Prostate gland (tissue), 2 donors: ENCODE data around the gene SHC3. TPM values are rescaled to one million over a fixed set of nuclear protein-coding genes. Genes with fewer than 3 reads are reported as not detected.

Experiments
- DNase-seq: peaks from one replicate; pipeline ENCODE4 v3.0.0-alpha.2; 2019; ENCODE audit warnings: low spot score
- H3K27ac ChIP-seq, 2 donors: fragments of 200-600 bp; sonication (generic); 2 replicates each; pipeline ENCODE4 v1.5.1; 2017 to 2019
- H3K27me3 ChIP-seq: fragments of 200-600 bp; sonication (generic); replicated peaks from 2 replicates; pipeline ENCODE4 v1.5.1; 2019; ENCODE audit not compliant: insufficient read depth
- H3K36me3 ChIP-seq, 2 donors: fragments of 200-600 bp; sonication (generic); 1 replicate in 1 of 2; 2 replicates in 1 of 2; pipeline versions ENCODE4 v1.5.1 to v1.8.1; 2017 to 2019
- H3K4me1 ChIP-seq: fragments of 200-600 bp; sonication (generic); replicated peaks from 2 replicates; pipeline ENCODE4 v1.5.1; 2019
- H3K4me3 ChIP-seq, 2 donors: fragments of 200-600 bp; sonication (generic); 2 replicates each; pipeline ENCODE4 v1.5.1; 2017 to 2019
- H3K9me3 ChIP-seq: fragments of 200-600 bp; sonication (generic); 2 replicates; pipeline ENCODE4 v1.5.1; 2017
- CTCF ChIP-seq, 4 experiments: fragments of 200-600 bp in 2 of 4; fragments of 450-650 bp in 2 of 4; sonication (generic) in 2 of 4; IDR thresholded peaks; 1 replicate in 3 of 4; 2 replicates in 1 of 4; pipeline ENCODE4 v1.5.1; 2016 to 2019; ENCODE audit warnings: antibody characterized with exemption in 4 of 4, mild to moderate bottlenecking in 2 of 4, moderate library complexity in 2 of 4
- POLR2A ChIP-seq: fragments of 450-650 bp; IDR thresholded peaks from one replicate; pipeline ENCODE4 v1.6.1; 2016; ENCODE audit warnings: antibody characterized with exemption, mild to moderate bottlenecking
- POLR2AphosphoS5 ChIP-seq: sonication (generic); formaldehyde crosslinking; IDR thresholded peaks from one replicate; pipeline ENCODE4 v1.6.1; 2017; ENCODE audit warnings: antibody characterized with exemption
- WGBS: methylation state at CpG from one replicate; pipeline ENCODE4 v1.1.5; 2018; 5-methylcytosine and 5-hydroxymethylcytosine counted together
- intact Hi-C: fragments of 100-400 bp; cut with DNase I; formaldehyde crosslinking; loops from one replicate; pipeline ENCODE4 v1.14.2; 2022
- total RNA-seq, 2 donors: library from RNA; depleted of rRNA; stranded (reverse); fragments of >200 nt; gene quantifications; one replicate each; pipeline ENCODE4 v1.1.0, GENCODE V29; 2016

SHC3 gene
- total RNA-seq, 2 donors from 2014 or later: 0.34 to 0.59 TPM

GRCh38 chr9:88996046-88996920, 182.3 kb downstream of the SHC3 start:
- Histone ChIP-seq H3K4me3 (no peak overlapping the region), H3K27me3 (no peaks in the 10 kb centered on the region), H3K36me3 (no peaks in the 10 kb centered on the region), H3K9me3 (no peaks in the 10 kb centered on the region), H3K27ac (no peak overlapping the region), H3K4me1 (no peaks in the 10 kb centered on the region)
- intact Hi-C loops: loop anchor here (10.0 kb wide), 1 partner anchor 181 kb away; no protein-coding TSS in a partner anchor
- WGBS: 86% methylated on average over 14 of the region's 14 CpGs
- no peak for DNase-seq
- TF ChIP-seq POLR2A (no peak), POLR2AphosphoS5 (no peak), CTCF (IDR thresholded peaks at IDR 0.05) (no peak)

- no peak overlapping the region for H3K27ac ChIP-seq
- WGBS: 87% methylated on average over 6 of the region's 6 CpGs
- no peak for DNase-seq
- intact Hi-C loops: loop anchor here (10.0 kb wide), 1 partner anchor 181 kb away; no protein-coding TSS in a partner anchor
- no peaks in the 10 kb centered on the region for H3K27me3 ChIP-seq
- no peaks in the 10 kb centered on the region for H3K9me3 ChIP-seq
- TF ChIP-seq POLR2A (no peak), CTCF (IDR thresholded peaks at IDR 0.05) (no peak), POLR2AphosphoS5 (no peak)
- no peaks in the 10 kb centered on the region for H3K36me3 ChIP-seq
- H3K4me1 ChIP-seq: no peaks in the 10 kb centered on the region
- H3K4me3 ChIP-seq: no peak overlapping the region
Measured at GRCh38 chr9:88995627-88996026, 183.0 kb downstream of the SHC3 start.

GRCh38 chr9:88995200-88995577, 183.4 kb downstream of the SHC3 start:
- Histone ChIP-seq H3K27me3 (no peaks in the 10 kb centered on the region), H3K4me1 (no peaks in the 10 kb centered on the region), H3K9me3 (no peaks in the 10 kb centered on the region), H3K27ac (no peak overlapping the region), H3K36me3 (no peaks in the 10 kb centered on the region), H3K4me3 (no peak overlapping the region)
- 65% methylated on average over 6 of the region's 6 CpGs for WGBS
- TF ChIP-seq POLR2A: no peak
- no peak for TF ChIP-seq CTCF (IDR thresholded peaks at IDR 0.05)
- TF ChIP-seq POLR2AphosphoS5: no peak
- DNase-seq: no peak
- intact Hi-C loops: loop anchor here (10.0 kb wide), 1 partner anchor 180 kb away; no protein-coding TSS in a partner anchor

GRCh38 chr9:88994469-88995199, 184.0 kb downstream of the SHC3 start:
- no peak overlapping the region for H3K4me3 ChIP-seq
- no peaks in the 10 kb centered on the region for H3K36me3 ChIP-seq
- DNase-seq: no peak
- peak overlapping the region; percentile 14 to 35 for H3K27ac ChIP-seq
- TF ChIP-seq POLR2A: no peak
- TF ChIP-seq POLR2AphosphoS5: no peak
- no peak for TF ChIP-seq CTCF (IDR thresholded peaks at IDR 0.05)
- 55% methylated on average over 9 of the region's 9 CpGs for WGBS
- H3K27me3 ChIP-seq: no peaks in the 10 kb centered on the region
- H3K9me3 ChIP-seq: no peaks in the 10 kb centered on the region
- intact Hi-C loops: loop anchor here (10.0 kb wide), 1 partner anchor 180 kb away; no protein-coding TSS in a partner anchor
- no peaks in the 10 kb centered on the region for H3K4me1 ChIP-seq
